Astrocyte (in vitro differentiated cells and primary cell): ENCODE data around the gene ELF1. TPM values are rescaled to one million over a fixed set of nuclear protein-coding genes. Genes with fewer than 3 reads are reported as not detected.

Experiments
- DNase-seq: peaks from one replicate; pipeline ENCODE4 v3.0.0-alpha.2; 2010; ENCODE audit warnings: low read depth
- FAIRE-seq: peaks from 2 replicates; lab custom pipeline; 2011; peaks lifted over from hg19 to GRCh38; lab: Jason Lieb, UNC
- H2AFZ ChIP-seq: 2 replicates; pipeline ENCODE4 v1.6.0; 2012; ENCODE audit warnings: low read depth, low read length, inconsistent platforms
- H3K27ac ChIP-seq: 2 replicates; pipeline ENCODE4 v1.5.1; 2011; ENCODE audit warnings: low read depth, low read length, inconsistent platforms
- H3K27me3 ChIP-seq: 2 replicates; pipeline ENCODE4 v1.6.0; 2011; ENCODE audit warnings: low read length, inconsistent platforms; ENCODE audit not compliant: insufficient read depth
- H3K36me3 ChIP-seq: 2 replicates; pipeline ENCODE4 v1.5.1; 2011; ENCODE audit warnings: low read length, inconsistent platforms; ENCODE audit not compliant: insufficient read depth
- H3K4me1 ChIP-seq: 2 replicates; pipeline ENCODE4 v1.5.1; 2011; ENCODE audit warnings: low read length, inconsistent platforms; ENCODE audit not compliant: insufficient read depth
- H3K4me2 ChIP-seq: 2 replicates; pipeline ENCODE4 v1.6.0; 2012; ENCODE audit warnings: low read length, inconsistent platforms
- H3K4me3 ChIP-seq: 2 replicates; pipeline ENCODE4 v1.5.1; 2011; ENCODE audit warnings: low read depth, mild to moderate bottlenecking, low read length, inconsistent platforms; ENCODE audit not compliant: insufficient read depth
- H3K79me2 ChIP-seq: 2 replicates; pipeline ENCODE4 v1.6.0; 2012; ENCODE audit warnings: mild to moderate bottlenecking, low read length, inconsistent platforms; ENCODE audit not compliant: insufficient read depth
- H3K9ac ChIP-seq: 2 replicates; pipeline ENCODE4 v1.6.0; 2012; ENCODE audit warnings: mild to moderate bottlenecking, low read length, inconsistent platforms
- H3K9me3 ChIP-seq: 2 replicates; pipeline ENCODE4 v1.5.1; 2012; ENCODE audit warnings: low read depth, mild to moderate bottlenecking, low read length, inconsistent platforms; ENCODE audit not compliant: insufficient read depth
- H4K20me1 ChIP-seq: 2 replicates; pipeline ENCODE4 v1.6.0; 2012; ENCODE audit warnings: low read length, inconsistent platforms; ENCODE audit not compliant: insufficient read depth
- H3K27ac Mint-ChIP-seq: one replicate; pipeline ENCODE4 v1.8.0; 2021; ENCODE audit warnings: mild to moderate bottlenecking, mixed read lengths; ENCODE audit not compliant: unreplicated experiment
- H3K27me3 Mint-ChIP-seq: one replicate; pipeline ENCODE4 v1.8.0; 2021; ENCODE audit warnings: low read depth, mixed read lengths; ENCODE audit not compliant: unreplicated experiment
- H3K36me3 Mint-ChIP-seq: one replicate; pipeline ENCODE4 v1.8.0; 2021; ENCODE audit warnings: low read depth, mixed read lengths; ENCODE audit not compliant: unreplicated experiment
- H3K4me1 Mint-ChIP-seq: one replicate; pipeline ENCODE4 v1.8.0; 2021; ENCODE audit warnings: low read depth, mixed read lengths; ENCODE audit not compliant: unreplicated experiment
- H3K4me3 Mint-ChIP-seq: one replicate; pipeline ENCODE4 v1.8.0; 2021; ENCODE audit warnings: mild to moderate bottlenecking, moderate library complexity, mixed read lengths; ENCODE audit not compliant: unreplicated experiment
- H3K9me3 Mint-ChIP-seq: one replicate; pipeline ENCODE4 v1.8.0; 2021; ENCODE audit warnings: mild to moderate bottlenecking, mixed read lengths; ENCODE audit not compliant: unreplicated experiment
- EZH2 ChIP-seq: IDR thresholded peaks from 2 replicates; pipeline ENCODE4 v1.6.1; 2012; ENCODE audit warnings: mild to moderate bottlenecking, low read length, inconsistent platforms; ENCODE audit not compliant: insufficient read depth
- total RNA-seq: library from RNA; stranded (reverse); gene quantifications from 2 replicates; pipeline ENCODE4 v1.2.1, GENCODE V29; 2021
- TF ChIP-seq, protein P1 (sequence below): IDR thresholded peaks from 2 replicates; pipeline ENCODE4 v1.5.1; 2011; ENCODE audit warnings: low read depth, mild to moderate bottlenecking, inconsistent platforms, low read length, moderate library complexity; ENCODE audit not compliant: insufficient read depth

The ELF1 gene
- total RNA-seq, 1 donor from 2014 or later, result 75.1 TPM

DNA sequence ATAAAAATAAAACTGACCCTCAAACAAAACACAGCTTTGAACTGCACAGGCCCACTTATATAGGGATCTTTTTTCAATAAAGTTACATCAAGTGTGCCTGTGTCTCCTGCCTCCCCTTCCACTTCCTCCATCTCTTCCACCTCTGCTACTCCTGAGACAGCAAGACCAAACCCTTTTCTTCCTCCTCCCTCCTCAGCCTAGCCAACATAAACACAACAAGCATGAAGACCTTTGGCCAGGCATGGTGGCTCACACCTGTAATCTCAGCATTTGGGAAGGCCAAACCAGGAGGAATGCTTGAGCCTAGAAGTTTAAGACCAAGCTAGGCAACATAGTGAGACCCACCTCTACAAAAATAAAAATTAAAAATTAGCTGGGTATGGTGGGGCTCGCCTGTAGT, 72.6 kb downstream of the ELF1 start:
- H3K9ac ChIP-seq, result no peak overlapping the region
- no peak overlapping the region for H3K4me3 Mint-ChIP-seq
- no peaks in the 10 kb centered on the region for H3K4me1 Mint-ChIP-seq
- TF ChIP-seq, protein P1, sequence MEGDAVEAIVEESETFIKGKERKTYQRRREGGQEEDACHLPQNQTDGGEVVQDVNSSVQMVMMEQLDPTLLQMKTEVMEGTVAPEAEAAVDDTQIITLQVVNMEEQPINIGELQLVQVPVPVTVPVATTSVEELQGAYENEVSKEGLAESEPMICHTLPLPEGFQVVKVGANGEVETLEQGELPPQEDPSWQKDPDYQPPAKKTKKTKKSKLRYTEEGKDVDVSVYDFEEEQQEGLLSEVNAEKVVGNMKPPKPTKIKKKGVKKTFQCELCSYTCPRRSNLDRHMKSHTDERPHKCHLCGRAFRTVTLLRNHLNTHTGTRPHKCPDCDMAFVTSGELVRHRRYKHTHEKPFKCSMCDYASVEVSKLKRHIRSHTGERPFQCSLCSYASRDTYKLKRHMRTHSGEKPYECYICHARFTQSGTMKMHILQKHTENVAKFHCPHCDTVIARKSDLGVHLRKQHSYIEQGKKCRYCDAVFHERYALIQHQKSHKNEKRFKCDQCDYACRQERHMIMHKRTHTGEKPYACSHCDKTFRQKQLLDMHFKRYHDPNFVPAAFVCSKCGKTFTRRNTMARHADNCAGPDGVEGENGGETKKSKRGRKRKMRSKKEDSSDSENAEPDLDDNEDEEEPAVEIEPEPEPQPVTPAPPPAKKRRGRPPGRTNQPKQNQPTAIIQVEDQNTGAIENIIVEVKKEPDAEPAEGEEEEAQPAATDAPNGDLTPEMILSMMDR, result no peak
- no peak for TF ChIP-seq EZH2
- no peaks in the 10 kb centered on the region for H3K27me3 Mint-ChIP-seq
- H2AFZ ChIP-seq, result no peak overlapping the region
- no peak overlapping the region for H3K27ac Mint-ChIP-seq
- no peaks in the 10 kb centered on the region for H3K4me1 ChIP-seq
- FAIRE-seq (no peak), DNase-seq (no peak)
- peaks cover 6% of the 10 kb centered on the region for H3K36me3 ChIP-seq
- no peaks in the 10 kb centered on the region for H3K9me3 Mint-ChIP-seq
- no peaks in the 10 kb centered on the region for H4K20me1 ChIP-seq
- peaks cover 14% of the 10 kb centered on the region for H3K36me3 Mint-ChIP-seq
- no peaks in the 10 kb centered on the region for H3K9me3 ChIP-seq
- no peaks in the 10 kb centered on the region for H3K79me2 ChIP-seq
- H3K4me3 ChIP-seq, result no peak overlapping the region
- no peak overlapping the region for H3K27ac ChIP-seq
- no peak overlapping the region for H3K4me2 ChIP-seq
- H3K27me3 ChIP-seq, result no peaks in the 10 kb centered on the region

DNA sequence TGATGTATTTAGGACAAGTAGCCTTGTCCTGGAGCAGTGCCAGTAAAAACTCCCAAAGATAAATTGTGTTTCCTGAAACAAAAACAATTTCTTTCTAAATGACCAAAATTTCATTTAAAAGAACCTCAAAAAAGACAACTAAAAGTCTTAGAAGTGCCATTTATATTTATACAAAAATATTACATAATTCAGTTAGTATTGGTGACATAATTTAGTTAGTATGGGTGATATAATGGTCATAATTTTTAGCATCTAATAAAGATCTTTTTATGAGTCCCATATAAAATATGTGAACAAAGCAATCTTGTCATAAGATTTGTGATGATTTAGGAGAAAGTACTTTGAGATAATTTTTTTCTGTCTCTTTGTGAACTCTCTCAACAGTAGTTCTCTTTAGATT, 76.0 kb downstream of the ELF1 start:
- Mint-ChIP-seq H3K27me3 (no peaks in the 10 kb centered on the region), H3K4me1 (no peaks in the 10 kb centered on the region), H3K27ac (no peak overlapping the region), H3K4me3 (no peak overlapping the region), H3K36me3 (peaks cover 8% of the 10 kb centered on the region), H3K9me3 (no peaks in the 10 kb centered on the region)
- H3K4me2 ChIP-seq, result no peak overlapping the region
- H3K27ac ChIP-seq, result no peak overlapping the region
- no peaks in the 10 kb centered on the region for H3K27me3 ChIP-seq
- no peaks in the 10 kb centered on the region for H3K4me1 ChIP-seq
- FAIRE-seq (no peak), DNase-seq (no peak)
- no peak overlapping the region for H3K9ac ChIP-seq
- TF ChIP-seq, protein P1, result no peak
- H4K20me1 ChIP-seq, result no peaks in the 10 kb centered on the region
- H2AFZ ChIP-seq, result no peak overlapping the region
- no peak overlapping the region for H3K4me3 ChIP-seq
- H3K36me3 ChIP-seq, result peaks cover 5% of the 10 kb centered on the region
- H3K9me3 ChIP-seq, result no peaks in the 10 kb centered on the region
- H3K79me2 ChIP-seq, result no peaks in the 10 kb centered on the region

DNA sequence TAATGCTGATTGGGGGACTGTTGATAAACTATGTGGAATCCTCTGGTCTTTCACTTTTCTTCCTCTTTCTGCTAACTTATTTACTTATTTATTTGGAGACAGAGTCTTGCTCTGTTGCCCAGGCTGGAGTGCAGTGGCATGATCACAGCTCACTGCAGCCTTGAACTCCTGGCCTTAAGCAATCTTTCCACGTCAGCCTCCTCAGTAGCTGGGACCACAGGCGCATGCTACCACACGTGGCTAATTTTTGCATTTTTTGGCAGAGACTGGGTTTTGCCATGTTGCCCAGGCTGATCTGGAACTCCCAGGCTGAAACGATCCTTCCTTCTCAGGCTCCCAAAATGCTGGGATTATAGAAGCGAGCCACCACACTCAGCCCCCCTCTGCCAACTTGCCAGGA, 77.5 kb downstream of the ELF1 start:
- Mint-ChIP-seq H3K4me1 (no peaks in the 10 kb centered on the region), H3K9me3 (no peaks in the 10 kb centered on the region), H3K27ac (no peak overlapping the region), H3K36me3 (peaks cover 9% of the 10 kb centered on the region), H3K4me3 (no peak overlapping the region), H3K27me3 (no peaks in the 10 kb centered on the region)
- TF ChIP-seq, protein P1, result no peak
- no peak for TF ChIP-seq EZH2
- no peak overlapping the region for H3K27ac ChIP-seq
- no peak overlapping the region for H3K4me3 ChIP-seq
- no peaks in the 10 kb centered on the region for H4K20me1 ChIP-seq
- H2AFZ ChIP-seq, result no peak overlapping the region
- H3K79me2 ChIP-seq, result no peaks in the 10 kb centered on the region
- H3K9me3 ChIP-seq, result no peaks in the 10 kb centered on the region
- H3K4me1 ChIP-seq, result no peaks in the 10 kb centered on the region
- H3K4me2 ChIP-seq, result no peak overlapping the region
- DNase-seq, result no peak
- no peak for FAIRE-seq
- no peak overlapping the region for H3K9ac ChIP-seq
- no peaks in the 10 kb centered on the region for H3K27me3 ChIP-seq
- H3K36me3 ChIP-seq, result peaks cover 6% of the 10 kb centered on the region
